Vagina (tissue), 2 donors: Measurements from ENCODE around the gene IL1F10. TPM values are rescaled to one million over a fixed set of nuclear protein-coding genes. Genes with fewer than 3 reads are reported as not detected.
A peak's percentile ranks its signal among the peaks of the same experiment; 100 is the strongest.

Experiments
- DNase-seq, 2 donors: peaks; one replicate each; pipeline ENCODE4 v3.0.0-alpha.2; 2017; ENCODE audit errors: extremely low spot score in 2 of 2
- H3K27ac ChIP-seq: fragments of 200-600 bp; sonication (generic); one replicate; pipeline ENCODE4 v1.5.1; 2019
- H3K27me3 ChIP-seq: fragments of 200-600 bp; sonication (generic); one replicate; pipeline ENCODE4 v1.5.1; 2019
- H3K36me3 ChIP-seq, 2 donors: fragments of 200-600 bp; sonication (generic); one replicate each; pipeline ENCODE4 v1.5.1; 2017 to 2019
- H3K4me1 ChIP-seq: fragments of 200-600 bp; sonication (generic); one replicate; pipeline ENCODE4 v1.5.1; 2019
- H3K4me3 ChIP-seq, 2 donors: fragments of 200-600 bp; sonication (generic); 1 replicate in 1 of 2; 2 replicates in 1 of 2; pipeline ENCODE4 v1.5.1; 2016 to 2019
- H3K9me3 ChIP-seq: fragments of 200-600 bp; sonication (generic); one replicate; pipeline ENCODE4 v1.5.1; 2019
- POLR2A ChIP-seq, 2 donors: fragments of 450-650 bp; IDR thresholded peaks; one replicate each; pipeline ENCODE4 v1.6.1; 2017; ENCODE audit warnings: antibody characterized with exemption in 2 of 2, mild to moderate bottlenecking in 2 of 2, moderate library complexity in 2 of 2
- POLR2AphosphoS5 ChIP-seq, 2 donors: sonication (generic); formaldehyde crosslinking; IDR thresholded peaks; one replicate each; pipeline ENCODE4 v1.9.0; 2017; ENCODE audit warnings: antibody characterized with exemption in 2 of 2, mild to moderate bottlenecking in 2 of 2, low read depth in 1 of 2; ENCODE audit not compliant: insufficient read depth in 1 of 2
- intact Hi-C: fragments of 100-400 bp; cut with DNase I; formaldehyde crosslinking; loops from one replicate; pipeline ENCODE4 v1.15.1; 2023
- total RNA-seq: library from RNA; depleted of rRNA; stranded (reverse); fragments of >200 nt; gene quantifications from one replicate; pipeline ENCODE4 v1.2.3, GENCODE V29; 2016
- TF ChIP-seq, protein P1 (sequence below), 3 experiments: fragments of 450-650 bp in 2 of 3; fragments of 200-600 bp in 1 of 3; sonication (generic) in 1 of 3; IDR thresholded peaks; one replicate each; pipeline ENCODE4 v1.5.1; 2017 to 2019; ENCODE audit warnings: antibody characterized with exemption in 3 of 3, mild to moderate bottlenecking in 2 of 3, moderate library complexity in 2 of 3

Gene IL1F10
- total RNA-seq, 1 donor from 2014 or later = not detected

DNA sequence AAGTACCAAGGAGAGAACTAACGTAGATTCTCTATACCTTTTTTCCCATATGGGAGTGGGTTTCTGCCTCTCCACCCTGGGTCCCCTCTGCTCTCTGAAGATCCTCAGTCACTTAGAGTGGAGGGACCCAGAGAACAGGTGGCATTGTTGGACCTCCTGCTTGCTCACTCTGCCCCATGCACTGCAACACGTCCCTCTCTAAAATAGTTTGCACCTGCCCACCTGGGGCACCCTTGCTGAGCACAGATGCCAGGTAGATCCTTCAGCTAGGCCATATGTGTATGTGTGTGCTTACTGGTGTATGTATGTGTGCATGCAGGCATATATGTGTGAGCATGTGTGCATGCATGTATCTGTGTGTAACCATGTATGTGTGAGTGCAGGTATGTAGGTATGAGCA is 6.5 kb upstream of the IL1F10 start:
- Histone ChIP-seq H3K36me3 (no peaks in the 10 kb centered on the region), H3K27ac (no peak overlapping the region), H3K27me3 (no peaks in the 10 kb centered on the region), H3K9me3 (no peaks in the 10 kb centered on the region), H3K4me3 (no peak overlapping the region), H3K4me1 (no peaks in the 10 kb centered on the region)
- peak; percentile 49 to 70 for DNase-seq
- intact Hi-C loops = no loop called here
- TF ChIP-seq, protein P1, sequence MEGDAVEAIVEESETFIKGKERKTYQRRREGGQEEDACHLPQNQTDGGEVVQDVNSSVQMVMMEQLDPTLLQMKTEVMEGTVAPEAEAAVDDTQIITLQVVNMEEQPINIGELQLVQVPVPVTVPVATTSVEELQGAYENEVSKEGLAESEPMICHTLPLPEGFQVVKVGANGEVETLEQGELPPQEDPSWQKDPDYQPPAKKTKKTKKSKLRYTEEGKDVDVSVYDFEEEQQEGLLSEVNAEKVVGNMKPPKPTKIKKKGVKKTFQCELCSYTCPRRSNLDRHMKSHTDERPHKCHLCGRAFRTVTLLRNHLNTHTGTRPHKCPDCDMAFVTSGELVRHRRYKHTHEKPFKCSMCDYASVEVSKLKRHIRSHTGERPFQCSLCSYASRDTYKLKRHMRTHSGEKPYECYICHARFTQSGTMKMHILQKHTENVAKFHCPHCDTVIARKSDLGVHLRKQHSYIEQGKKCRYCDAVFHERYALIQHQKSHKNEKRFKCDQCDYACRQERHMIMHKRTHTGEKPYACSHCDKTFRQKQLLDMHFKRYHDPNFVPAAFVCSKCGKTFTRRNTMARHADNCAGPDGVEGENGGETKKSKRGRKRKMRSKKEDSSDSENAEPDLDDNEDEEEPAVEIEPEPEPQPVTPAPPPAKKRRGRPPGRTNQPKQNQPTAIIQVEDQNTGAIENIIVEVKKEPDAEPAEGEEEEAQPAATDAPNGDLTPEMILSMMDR (IDR thresholded peaks at IDR 0.05) = no peak
- no peak for TF ChIP-seq POLR2AphosphoS5 (IDR thresholded peaks at IDR 0.05; ENCODE audit: insufficient read depth in 1 of 2, low read depth in 1 of 2)
- no peak for TF ChIP-seq POLR2A (IDR thresholded peaks at IDR 0.05)

DNA sequence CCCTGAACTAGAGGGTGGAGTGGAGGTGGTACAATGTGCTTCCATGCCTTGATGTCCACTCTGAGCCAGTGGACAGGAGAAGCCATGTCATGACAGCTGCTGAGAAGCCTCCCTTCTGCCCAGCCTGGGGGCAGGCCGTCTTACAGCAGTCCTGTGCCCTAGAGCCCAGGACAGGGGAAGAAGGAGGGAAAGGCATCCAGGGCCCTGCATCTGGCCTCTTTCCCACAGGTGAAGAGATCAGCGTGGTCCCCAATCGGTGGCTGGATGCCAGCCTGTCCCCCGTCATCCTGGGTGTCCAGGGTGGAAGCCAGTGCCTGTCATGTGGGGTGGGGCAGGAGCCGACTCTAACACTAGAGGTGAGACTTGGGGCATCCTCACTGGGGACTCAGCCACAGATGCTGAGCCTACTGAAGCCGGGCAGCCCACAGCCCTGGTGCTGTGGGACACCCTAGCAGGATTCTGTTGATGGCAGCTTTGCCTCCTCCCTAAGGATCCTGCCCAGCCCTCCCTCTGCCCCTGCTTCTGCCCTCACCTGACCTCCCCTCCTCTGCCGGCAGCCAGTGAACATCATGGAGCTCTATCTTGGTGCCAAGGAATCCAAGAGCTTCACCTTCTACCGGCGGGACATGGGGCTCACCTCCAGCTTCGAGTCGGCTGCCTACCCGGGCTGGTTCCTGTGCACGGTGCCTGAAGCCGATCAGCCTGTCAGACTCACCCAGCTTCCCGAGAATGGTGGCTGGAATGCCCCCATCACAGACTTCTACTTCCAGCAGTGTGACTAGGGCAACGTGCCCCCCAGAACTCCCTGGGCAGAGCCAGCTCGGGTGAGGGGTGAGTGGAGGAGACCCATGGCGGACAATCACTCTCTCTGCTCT is 5.6 kb upstream of the IL1F10 start:
- intact Hi-C loops = no loop called here
- TF ChIP-seq, protein P1 (IDR thresholded peaks at IDR 0.05) = no peak
- no peak for TF ChIP-seq POLR2A (IDR thresholded peaks at IDR 0.05)
- no peak for TF ChIP-seq POLR2AphosphoS5 (IDR thresholded peaks at IDR 0.05; ENCODE audit: insufficient read depth in 1 of 2, low read depth in 1 of 2)
- DNase-seq = peak; percentile 74 to 84

DNA sequence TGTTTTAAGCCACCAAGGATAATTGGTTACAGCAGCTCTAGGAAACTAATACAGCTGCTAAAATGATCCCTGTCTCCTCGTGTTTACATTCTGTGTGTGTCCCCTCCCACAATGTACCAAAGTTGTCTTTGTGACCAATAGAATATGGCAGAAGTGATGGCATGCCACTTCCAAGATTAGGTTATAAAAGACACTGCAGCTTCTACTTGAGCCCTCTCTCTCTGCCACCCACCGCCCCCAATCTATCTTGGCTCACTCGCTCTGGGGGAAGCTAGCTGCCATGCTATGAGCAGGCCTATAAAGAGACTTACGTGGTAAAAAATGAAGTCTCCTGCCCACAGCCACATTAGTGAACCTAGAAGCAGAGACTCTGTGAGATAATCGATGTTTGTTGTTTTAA is 3.5 kb upstream of the IL1F10 start:
- intact Hi-C loops = no loop called here
- H3K36me3 ChIP-seq = no peaks in the 10 kb centered on the region
- no peak overlapping the region for H3K27ac ChIP-seq
- H3K4me3 ChIP-seq = no peak overlapping the region
- H3K27me3 ChIP-seq = no peaks in the 10 kb centered on the region
- peak in 1 of 2 donors; percentile 56 for DNase-seq
- no peaks in the 10 kb centered on the region for H3K4me1 ChIP-seq
- no peaks in the 10 kb centered on the region for H3K9me3 ChIP-seq
- TF ChIP-seq, protein P1 (IDR thresholded peaks at IDR 0.05) = no peak
- no peak for TF ChIP-seq POLR2AphosphoS5 (IDR thresholded peaks at IDR 0.05; ENCODE audit: insufficient read depth in 1 of 2, low read depth in 1 of 2)
- TF ChIP-seq POLR2A (IDR thresholded peaks at IDR 0.05) = no peak

More for the DNA sequence above, 5.6 kb upstream of the IL1F10 start:
- no peak overlapping the region for H3K4me3 ChIP-seq
- H3K27ac ChIP-seq = no peak overlapping the region
- no peaks in the 10 kb centered on the region for H3K27me3 ChIP-seq
- no peaks in the 10 kb centered on the region for H3K9me3 ChIP-seq
- H3K36me3 ChIP-seq = no peaks in the 10 kb centered on the region
- H3K4me1 ChIP-seq = no peaks in the 10 kb centered on the region

DNA sequence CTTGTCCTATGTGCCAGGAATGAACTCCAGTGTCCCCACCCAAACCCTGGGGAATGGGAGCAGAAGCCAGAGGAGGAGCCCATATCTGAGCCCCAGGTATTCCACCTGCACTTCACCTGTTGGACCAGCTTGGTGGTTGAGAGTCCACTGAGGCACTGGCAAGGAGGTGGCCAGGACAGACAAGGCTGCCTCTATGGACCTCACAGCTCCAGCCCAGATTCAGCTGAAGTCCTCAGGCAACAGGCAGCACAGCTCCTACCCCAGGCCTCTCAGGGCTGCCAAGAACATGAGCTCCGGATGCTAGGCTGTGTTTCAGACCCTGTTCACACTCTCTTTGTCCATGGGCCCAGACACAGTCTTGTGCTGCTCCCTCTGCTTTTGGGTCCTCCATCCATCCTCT is 2.9 kb upstream of the IL1F10 start:
- no peak overlapping the region for H3K27ac ChIP-seq
- H3K4me1 ChIP-seq = no peaks in the 10 kb centered on the region
- no peak overlapping the region for H3K4me3 ChIP-seq
- TF ChIP-seq, protein P1 (IDR thresholded peaks at IDR 0.05) = no peak
- no peak for TF ChIP-seq POLR2AphosphoS5 (IDR thresholded peaks at IDR 0.05; ENCODE audit: insufficient read depth in 1 of 2, low read depth in 1 of 2)
- no peak for TF ChIP-seq POLR2A (IDR thresholded peaks at IDR 0.05)
- peak; percentile 49 to 77 for DNase-seq
- H3K9me3 ChIP-seq = no peaks in the 10 kb centered on the region
- intact Hi-C loops = no loop called here
- no peaks in the 10 kb centered on the region for H3K27me3 ChIP-seq
- no peaks in the 10 kb centered on the region for H3K36me3 ChIP-seq

DNA sequence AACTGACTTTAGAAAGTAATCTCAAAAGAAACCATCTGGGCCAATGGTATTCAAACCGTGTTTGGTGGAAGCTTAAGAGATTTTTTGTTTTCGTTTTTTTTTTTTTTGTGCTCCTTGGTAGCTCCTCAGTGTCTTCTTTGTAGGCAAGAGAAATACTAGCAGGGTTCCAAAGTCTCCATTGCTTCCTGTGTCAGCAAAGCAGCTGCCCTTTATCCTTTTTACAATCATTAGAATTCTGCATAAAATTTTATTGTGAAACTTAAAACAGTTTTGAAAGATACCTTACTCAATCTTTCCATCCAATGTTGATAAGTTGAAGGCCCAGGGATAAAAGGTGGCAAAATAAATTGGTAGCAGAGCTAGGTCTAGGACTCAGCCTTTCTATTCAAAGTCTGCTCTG is 479 bp downstream of the IL1F10 start:
- TF ChIP-seq, protein P1 (IDR thresholded peaks at IDR 0.05) = no peak
- TF ChIP-seq POLR2AphosphoS5 (IDR thresholded peaks at IDR 0.05; ENCODE audit: insufficient read depth in 1 of 2, low read depth in 1 of 2) (no peak), POLR2A (IDR thresholded peaks at IDR 0.05) (no peak)
- H3K4me3 ChIP-seq = no peak overlapping the region
- no peaks in the 10 kb centered on the region for H3K36me3 ChIP-seq
- intact Hi-C loops = no loop called here
- no peaks in the 10 kb centered on the region for H3K9me3 ChIP-seq
- H3K27ac ChIP-seq = no peak overlapping the region
- DNase-seq = no peak
- no peaks in the 10 kb centered on the region for H3K27me3 ChIP-seq
- peaks cover 5% of the 10 kb centered on the region for H3K4me1 ChIP-seq
